SK-N-DZ (cell line): ENCODE measurements around the gene ATP6V0A4.
"Not testable (repeated sequence)": the region's sequence is repeated elsewhere in the genome, so short reads cannot be mapped to it uniquely, and the experiment has no call there.

ENCODE experiments used
- DNase-seq: peaks from one replicate; pipeline ENCODE4 v3.0.0-alpha.2; 2015; ENCODE audit warnings: low spot score

ATP6V0A4 gene

GRCh38 chr7:138752518-138753149 is 45.4 kb downstream of the ATP6V0A4 start:
- no peak for DNase-seq

DNA sequence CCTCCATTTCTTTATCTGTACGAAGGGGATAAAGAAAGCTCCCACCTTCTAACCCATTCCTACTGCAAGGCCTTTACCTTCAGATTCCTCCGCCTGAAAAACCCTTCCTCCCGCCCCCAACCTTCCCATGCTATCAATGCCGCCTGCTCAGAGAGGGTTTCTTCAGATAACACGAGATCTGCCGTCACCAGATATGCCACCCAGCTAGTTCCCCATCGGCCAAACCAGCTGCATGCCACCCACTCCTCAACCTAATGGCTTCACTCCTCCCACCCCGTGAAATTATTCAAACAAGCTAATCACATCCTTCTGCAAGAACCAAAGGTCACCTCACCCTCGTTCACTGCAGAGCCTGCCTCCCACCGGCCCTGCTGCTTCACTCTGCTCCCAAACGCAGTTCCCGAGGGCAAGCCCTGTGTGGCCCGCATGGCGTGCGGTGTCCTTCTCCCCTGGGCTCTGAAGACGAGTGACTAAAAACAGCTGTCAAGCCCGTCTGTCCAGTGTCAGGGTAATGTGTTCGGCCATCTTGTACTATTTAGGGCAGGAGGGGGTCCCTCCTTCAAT is 47.0 kb downstream of the ATP6V0A4 start:
- no peak for DNase-seq

DNA sequence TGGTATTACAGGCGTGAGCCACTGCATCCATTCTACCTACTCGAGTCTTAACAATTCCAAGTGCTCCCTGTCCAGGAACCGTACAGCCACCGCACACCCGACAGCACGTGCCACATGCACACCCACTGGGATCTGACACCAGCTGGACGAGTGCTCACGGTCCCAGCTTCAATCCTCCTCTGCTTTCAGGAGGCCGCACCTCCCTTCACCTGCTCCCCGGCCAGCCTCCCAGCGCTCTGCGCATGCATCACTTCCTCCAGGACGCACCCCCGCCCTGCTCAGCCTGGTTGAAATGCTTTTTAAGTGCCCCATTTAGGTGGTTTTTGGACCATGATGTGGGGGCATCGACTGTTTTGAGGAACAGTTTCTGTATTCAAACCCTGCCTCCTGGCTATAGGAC is 47.5 kb downstream of the ATP6V0A4 start:
- DNase-seq: no peak

GRCh38 chr7:138749960-138750359 is 48.0 kb downstream of the ATP6V0A4 start:
- no peak for DNase-seq

GRCh38 chr7:138748666-138749065 is 49.3 kb downstream of the ATP6V0A4 start:
- no peak for DNase-seq

GRCh38 chr7:138746073-138746472 is 51.9 kb downstream of the ATP6V0A4 start:
- DNase-seq: no peak

- DNase-seq: no peak
Measured at GRCh38 chr7:138745189-138745588, 52.8 kb downstream of the ATP6V0A4 start.

GRCh38 chr7:138741453-138741735 is 56.6 kb downstream of the ATP6V0A4 start:
- no peak for DNase-seq

- no peak for DNase-seq
Measured at GRCh38 chr7:138739859-138740258, 58.1 kb downstream of the ATP6V0A4 start.

DNA sequence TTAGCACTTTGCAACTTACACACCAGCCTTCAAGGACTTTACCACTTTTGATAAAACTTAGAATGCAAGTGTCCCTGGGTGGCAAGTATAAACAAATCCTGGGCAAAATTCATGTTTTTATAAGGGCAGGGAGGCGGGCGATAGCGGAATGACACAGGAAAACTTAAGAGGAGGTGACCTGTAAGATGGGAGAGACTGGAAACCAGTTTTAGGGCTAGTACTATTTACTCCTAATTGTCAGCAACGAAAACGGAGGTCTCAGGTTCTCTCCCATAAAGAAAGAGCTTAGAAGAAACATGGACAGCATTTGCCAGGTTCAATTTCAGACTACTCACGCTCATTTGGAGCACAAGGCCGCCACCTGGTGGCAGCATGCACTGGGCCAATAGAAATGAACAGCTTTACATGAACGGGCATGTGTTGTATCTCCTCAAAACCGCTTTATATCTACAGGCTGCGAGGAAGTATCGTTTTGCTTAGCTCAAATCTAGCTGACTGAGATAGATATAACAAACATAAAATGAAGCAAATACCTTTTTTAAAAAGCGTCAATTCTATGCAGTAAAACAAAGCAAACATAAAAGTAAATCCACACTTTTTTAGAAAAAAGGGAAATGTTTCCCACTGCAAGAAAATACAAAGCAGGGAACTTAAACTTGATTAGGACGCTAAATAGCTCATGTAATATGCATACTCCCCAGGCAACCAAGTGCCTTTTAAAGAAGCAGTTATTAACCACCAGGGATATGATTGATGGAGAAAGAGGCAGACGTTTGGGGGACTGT is 59.3 kb downstream of the ATP6V0A4 start:
- peak; percentile 91 for DNase-seq

- no peak for DNase-seq
Measured at GRCh38 chr7:138738114-138738513, 59.9 kb downstream of the ATP6V0A4 start.

DNA sequence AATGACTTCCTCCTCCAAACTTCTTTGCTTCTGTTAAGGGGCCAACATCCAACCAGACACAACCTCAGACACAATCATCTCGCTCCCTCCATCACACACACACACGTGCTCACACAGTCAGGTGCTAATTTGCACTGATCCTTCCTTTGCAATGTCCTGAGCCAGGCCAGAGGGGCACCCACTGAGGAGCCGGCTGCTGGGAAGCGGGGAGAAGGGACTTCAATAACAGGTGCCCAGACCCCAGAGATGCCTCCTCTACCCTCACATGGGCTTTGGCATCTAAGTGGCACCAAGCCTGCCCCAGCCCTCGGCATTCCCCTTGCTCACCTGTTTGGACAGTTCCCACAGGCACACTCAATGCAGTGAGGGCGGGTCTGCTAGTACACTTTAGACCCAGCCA is 62.6 kb downstream of the ATP6V0A4 start:
- no peak for DNase-seq

GRCh38 chr7:138731733-138732132 is 66.3 kb downstream of the ATP6V0A4 start:
- DNase-seq: not testable (repeated sequence)

- no peak for DNase-seq
Measured at GRCh38 chr7:138729444-138729843, 68.6 kb downstream of the ATP6V0A4 start.

DNA sequence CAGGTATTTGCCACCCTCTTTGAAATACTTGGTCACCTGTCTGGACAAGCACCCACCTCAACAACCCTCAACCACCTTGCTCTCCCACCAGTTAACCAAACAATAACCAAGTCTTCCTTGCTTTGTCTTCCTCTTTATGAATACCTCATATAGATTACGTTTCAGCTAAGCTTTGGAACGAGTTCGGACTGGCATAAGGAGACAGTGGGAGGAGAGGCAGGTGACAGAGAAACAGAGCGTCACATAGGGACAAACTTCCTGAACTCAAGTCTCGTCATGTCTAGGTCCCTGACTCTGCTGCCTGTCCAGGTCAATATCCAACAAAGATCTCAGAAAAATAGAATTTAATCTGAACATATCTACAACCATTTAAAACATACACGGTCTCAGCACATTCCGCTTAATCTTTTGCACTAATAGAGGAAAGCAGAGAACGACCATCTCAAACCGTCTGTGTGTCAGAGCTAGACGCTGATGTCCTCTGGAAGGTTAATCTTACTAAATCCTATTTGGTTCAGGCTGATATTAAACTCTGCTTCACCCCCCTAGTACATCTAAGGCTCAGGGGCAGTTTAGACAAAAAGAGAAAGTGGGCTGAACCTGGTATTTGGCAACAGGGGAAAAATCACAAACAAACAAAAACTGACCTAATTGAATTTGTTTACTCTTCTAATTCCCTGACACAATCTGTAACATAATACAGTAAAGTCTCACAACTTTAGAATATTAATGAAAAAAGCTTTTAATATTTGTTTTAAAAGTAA is 70.5 kb downstream of the ATP6V0A4 start:
- DNase-seq: no peak

DNA sequence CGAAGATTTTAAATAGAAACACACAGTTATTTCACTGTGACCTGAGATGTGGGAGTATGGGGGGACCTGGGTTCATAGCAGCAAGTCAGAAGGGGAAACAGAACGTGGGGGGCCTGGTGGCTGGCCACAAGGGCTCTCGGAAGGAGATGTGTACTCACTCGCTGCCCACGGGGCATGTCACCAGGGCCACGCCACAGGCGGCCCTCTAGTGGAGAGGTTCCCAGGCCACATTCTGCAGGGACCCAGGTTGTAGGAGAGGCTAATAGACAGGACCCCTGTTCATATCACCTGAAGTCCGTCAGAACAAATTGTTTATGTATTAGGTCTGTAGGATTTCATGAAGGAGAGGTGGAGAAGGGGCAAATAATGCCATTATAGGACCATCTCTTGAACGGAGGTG is 71.7 kb downstream of the ATP6V0A4 start:
- no peak for DNase-seq

DNA sequence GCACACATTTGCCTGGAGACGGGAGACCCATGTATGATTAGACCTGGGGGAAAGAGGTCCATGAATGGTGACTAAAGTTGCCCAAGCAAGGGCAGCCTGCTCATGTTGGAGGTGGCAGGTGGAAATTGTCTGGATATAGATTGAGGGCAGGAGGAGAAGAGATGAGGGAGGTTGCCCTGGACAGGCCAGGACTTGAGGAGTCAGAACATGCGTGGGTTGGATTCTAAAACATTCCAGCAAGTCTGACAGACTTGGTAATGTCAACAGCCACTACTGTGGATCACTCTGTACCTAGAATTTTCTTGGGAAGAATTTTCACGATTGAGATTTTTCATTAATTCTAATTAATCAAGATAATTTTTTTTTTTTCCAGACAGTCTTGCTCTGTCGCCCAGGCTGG is 77.7 kb downstream of the ATP6V0A4 start:
- no peak for DNase-seq

- DNase-seq: no peak
Measured at GRCh38 chr7:138716889-138717288, 81.1 kb downstream of the ATP6V0A4 start.

DNA sequence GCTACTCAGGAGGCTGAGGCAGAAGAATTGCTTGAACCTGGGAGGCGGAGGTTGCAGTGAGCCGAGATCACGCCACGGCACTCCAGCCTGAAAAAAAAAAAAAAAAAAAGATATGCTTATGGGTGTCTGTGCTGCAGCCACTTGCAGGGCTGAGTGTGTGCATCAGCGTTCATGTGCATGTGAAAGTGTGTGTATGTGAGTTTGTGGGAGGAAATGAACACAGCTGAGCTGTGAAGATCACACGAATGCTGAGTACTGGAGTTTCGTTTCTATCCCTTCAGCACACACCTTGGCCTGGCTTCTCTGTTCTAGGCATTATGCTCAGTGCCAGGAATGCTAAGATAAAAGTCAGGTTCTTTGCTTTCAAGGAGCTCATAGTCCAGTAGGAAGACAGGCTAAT is 84.8 kb downstream of the ATP6V0A4 start:
- DNase-seq: no peak

- DNase-seq: no peak
Measured at GRCh38 chr7:138712652-138713051, 85.3 kb downstream of the ATP6V0A4 start.

DNA sequence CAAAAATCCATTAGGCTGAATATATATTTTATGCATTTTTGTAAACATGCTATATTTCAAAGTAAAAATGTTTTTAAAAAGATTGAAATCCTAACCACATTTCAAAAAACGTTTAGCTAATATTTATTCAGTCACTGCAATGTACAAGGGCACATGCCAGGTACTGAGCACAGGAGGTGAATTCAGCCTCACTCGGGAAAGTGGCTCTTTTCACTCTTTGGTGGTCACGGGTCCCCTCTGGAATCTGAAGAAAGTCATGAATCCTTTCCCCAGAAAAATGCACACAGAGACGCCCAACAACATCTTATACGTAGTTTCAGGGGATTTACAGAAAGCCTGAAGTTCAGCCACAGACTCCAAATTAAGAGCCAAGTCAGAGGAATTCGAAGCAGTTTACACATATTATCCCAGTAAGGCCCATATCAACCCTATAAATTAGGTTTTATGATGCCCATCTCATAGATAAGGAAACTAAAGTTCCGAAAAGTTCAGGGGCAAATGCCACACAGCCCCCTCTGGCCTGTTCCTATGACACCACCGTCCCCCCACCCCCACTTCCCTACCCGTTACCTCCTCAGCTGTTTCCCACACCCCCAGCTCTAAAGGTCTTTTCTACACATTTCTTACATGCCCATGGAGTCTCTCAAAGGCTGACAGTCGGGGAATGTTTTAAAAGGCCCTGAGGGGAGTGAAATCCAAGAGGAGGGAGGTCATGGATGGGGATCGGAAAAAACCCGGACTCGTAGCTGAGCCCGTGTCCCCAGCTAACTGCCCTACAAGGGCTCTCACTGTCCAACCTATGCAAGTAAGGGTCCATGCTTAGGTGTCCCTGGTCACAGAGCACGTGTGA is 87.2 kb downstream of the ATP6V0A4 start:
- no peak for DNase-seq

GRCh38 chr7:138705167-138705566 is 92.8 kb downstream of the ATP6V0A4 start:
- DNase-seq: no peak
